ENCODE data around the gene TPRKB.

TPRKB gene

GRCh38 chr2:73776381-73776780 lies 39.2 kb upstream of the TPRKB start:
- TF ChIP-seq, protein P1, sequence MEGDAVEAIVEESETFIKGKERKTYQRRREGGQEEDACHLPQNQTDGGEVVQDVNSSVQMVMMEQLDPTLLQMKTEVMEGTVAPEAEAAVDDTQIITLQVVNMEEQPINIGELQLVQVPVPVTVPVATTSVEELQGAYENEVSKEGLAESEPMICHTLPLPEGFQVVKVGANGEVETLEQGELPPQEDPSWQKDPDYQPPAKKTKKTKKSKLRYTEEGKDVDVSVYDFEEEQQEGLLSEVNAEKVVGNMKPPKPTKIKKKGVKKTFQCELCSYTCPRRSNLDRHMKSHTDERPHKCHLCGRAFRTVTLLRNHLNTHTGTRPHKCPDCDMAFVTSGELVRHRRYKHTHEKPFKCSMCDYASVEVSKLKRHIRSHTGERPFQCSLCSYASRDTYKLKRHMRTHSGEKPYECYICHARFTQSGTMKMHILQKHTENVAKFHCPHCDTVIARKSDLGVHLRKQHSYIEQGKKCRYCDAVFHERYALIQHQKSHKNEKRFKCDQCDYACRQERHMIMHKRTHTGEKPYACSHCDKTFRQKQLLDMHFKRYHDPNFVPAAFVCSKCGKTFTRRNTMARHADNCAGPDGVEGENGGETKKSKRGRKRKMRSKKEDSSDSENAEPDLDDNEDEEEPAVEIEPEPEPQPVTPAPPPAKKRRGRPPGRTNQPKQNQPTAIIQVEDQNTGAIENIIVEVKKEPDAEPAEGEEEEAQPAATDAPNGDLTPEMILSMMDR (IDR thresholded peaks at IDR 0.05; ENCODE audit: extremely low read depth, insufficient read depth, missing control alignments) = no peak
- DNase-seq (ENCODE audit: low spot score) = no peak
- in situ Hi-C loops (cut with MboI; ENCODE audit: low pct_unique_long_range_greater_than_20kb, low sequenced_read_pairs, unreplicated experiment) = no loop called here

GRCh38 chr2:73772819-73773218 lies 35.7 kb upstream of the TPRKB start:
- in situ Hi-C loops (cut with MboI; ENCODE audit: low pct_unique_long_range_greater_than_20kb, low sequenced_read_pairs, unreplicated experiment) = no loop called here
- TF ChIP-seq, protein P1 (IDR thresholded peaks at IDR 0.05; ENCODE audit: extremely low read depth, insufficient read depth, missing control alignments) = no peak
- DNase-seq (ENCODE audit: low spot score) = no peak

DNA sequence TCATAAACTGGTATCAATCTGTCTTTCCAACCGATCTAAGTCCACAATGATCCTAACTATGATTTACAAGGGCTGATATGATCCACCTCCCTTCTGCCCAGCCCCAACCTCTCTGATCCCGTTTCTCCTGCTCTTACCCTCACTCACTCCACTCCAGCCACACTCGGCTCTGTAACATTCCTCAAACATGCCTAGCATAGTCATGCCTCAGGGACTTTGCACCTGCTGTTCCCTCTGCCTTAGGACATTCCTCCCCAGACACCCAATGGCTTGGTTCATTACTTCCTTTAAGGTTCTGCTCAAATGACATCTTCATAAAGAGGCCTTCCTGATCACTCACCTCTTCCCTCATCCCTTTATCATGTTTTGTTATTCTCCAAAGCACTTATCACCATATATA lies 33.6 kb upstream of the TPRKB start:
- no peak for DNase-seq (ENCODE audit: low spot score)
- in situ Hi-C loops (cut with MboI; ENCODE audit: low pct_unique_long_range_greater_than_20kb, low sequenced_read_pairs, unreplicated experiment) = no loop called here
- TF ChIP-seq, protein P1 (IDR thresholded peaks at IDR 0.05; ENCODE audit: extremely low read depth, insufficient read depth, missing control alignments) = no peak

- TF ChIP-seq, protein P1 (IDR thresholded peaks at IDR 0.05; ENCODE audit: extremely low read depth, insufficient read depth, missing control alignments) = no peak
- no peak for DNase-seq (ENCODE audit: low spot score)
- in situ Hi-C loops (cut with MboI; ENCODE audit: low pct_unique_long_range_greater_than_20kb, low sequenced_read_pairs, unreplicated experiment) = no loop called here
These were observed 29.8 kb upstream of the TPRKB start for GRCh38 chr2:73766994-73767393.

GRCh38 chr2:73766349-73766748 lies 29.2 kb upstream of the TPRKB start:
- in situ Hi-C loops (cut with MboI; ENCODE audit: low pct_unique_long_range_greater_than_20kb, low sequenced_read_pairs, unreplicated experiment) = no loop called here
- DNase-seq (ENCODE audit: low spot score) = no peak
- TF ChIP-seq, protein P1 (IDR thresholded peaks at IDR 0.05; ENCODE audit: extremely low read depth, insufficient read depth, missing control alignments) = no peak

DNA sequence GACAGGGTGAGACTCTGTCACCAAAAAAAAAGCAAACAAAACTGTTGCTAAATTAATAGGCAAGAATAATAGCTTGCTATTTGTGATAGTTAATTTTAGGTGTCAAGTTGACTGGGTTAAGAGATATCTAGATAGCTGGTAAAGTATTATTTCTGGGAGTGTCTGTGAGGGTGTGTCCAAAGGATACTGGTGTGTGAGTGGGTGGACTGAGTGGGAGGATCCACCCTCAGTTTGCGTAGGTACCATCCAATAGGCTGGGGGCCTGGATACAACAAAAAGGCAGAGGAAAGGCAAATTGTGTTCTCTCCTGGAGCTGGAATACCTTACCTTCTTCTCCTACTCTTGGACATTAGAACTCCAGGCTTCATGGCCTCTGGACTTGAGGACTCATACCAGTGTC lies 27.8 kb upstream of the TPRKB start:
- in situ Hi-C loops (cut with MboI; ENCODE audit: low pct_unique_long_range_greater_than_20kb, low sequenced_read_pairs, unreplicated experiment) = no loop called here

More for the DNA sequence above, 27.8 kb upstream of the TPRKB start:
- no peak for DNase-seq (ENCODE audit: low spot score)
- TF ChIP-seq, protein P1 (IDR thresholded peaks at IDR 0.05; ENCODE audit: extremely low read depth, insufficient read depth, missing control alignments) = no peak
